Articular chondrocyte of knee joint (primary cell): ENCODE results near the gene SCRG1. TPM values are rescaled to one million over a fixed set of nuclear protein-coding genes. Genes with fewer than 3 reads are reported as not detected.

ENCODE experiments used
- small RNA-seq: library from RNA; depleted of rRNA; stranded (forward); fragments of <200 nt; gene quantifications from one replicate; pipeline ENCODE3, GENCODE V24; 2012
- total RNA-seq: library from RNA; depleted of rRNA; stranded (reverse); fragments of >200 nt; gene quantifications from 2 replicates; pipeline ENCODE4 v1.2.3, GENCODE V29; 2012

Gene SCRG1
- total RNA-seq = 30.1 and 44.9 TPM in 2 replicates

GRCh38 chr4:173398779-173399415 is at the start of gene SCRG1:
Gene SCRG1 (minus strand): TSS chr4:173399116. CDS start chr4:173391414, 7,702 bp downstream.

GRCh38 chr4:173370477-173371291 is 28.2 kb downstream of the SCRG1 start, which contains the start of gene SAP30:
Gene SAP30 (plus strand): TSS chr4:173370954. CDS start chr4:173371183, 229 bp downstream.

Small RNA genes within 50 kb of the gene (small RNA-seq; reads per million reads assigned to genes)
- gene RNU6-1096P = not detected

Other genes with a start within 250 kb of the SCRG1 start
- gene GALNT7, start 230.3 kb downstream of the SCRG1 start, total RNA-seq = 29.4 and 33.7 TPM in 2 replicates
- gene HMGB2, start 64.8 kb downstream of the SCRG1 start, total RNA-seq = 73.7 and 91.2 TPM in 2 replicates
- gene SAP30, start 28.2 kb downstream of the SCRG1 start, total RNA-seq = 62.3 and 62.6 TPM in 2 replicates
- gene HAND2, start 131.1 kb upstream of the SCRG1 start, total RNA-seq = 0.78 and 3.0 TPM in 2 replicates